Aorta (tissue), 5 donors: Measurements from ENCODE around the gene MFSD6. TPM values are rescaled to one million over a fixed set of nuclear protein-coding genes. Genes with fewer than 3 reads are reported as not detected.
"Not testable (repeated sequence)": the region's sequence is repeated elsewhere in the genome, so short reads cannot be mapped to it uniquely, and the experiment has no call there.

Source experiments
- ATAC-seq: fragments of 200-7000 bp; cut with Tn5 transposase; one replicate; pipeline ENCODE4 v1.9.1; 2022; ENCODE audit warnings: moderate library complexity; ENCODE audit not compliant: low FRiP score
- DNase-seq, 2 donors: peaks; one replicate each; pipeline ENCODE4 v3.0.0-alpha.2; 2020
- H3K27ac ChIP-seq, 2 donors: one replicate each; pipeline ENCODE4 v1.5.1; 2013; ENCODE audit warnings: low read length in 2 of 2, mild to moderate bottlenecking in 2 of 2, moderate library complexity in 2 of 2, control low read depth in 1 of 2, inconsistent platforms in 1 of 2, low read depth in 1 of 2
- H3K27me3 ChIP-seq, 2 donors: one replicate each; pipeline ENCODE4 v1.6.1; 2013; ENCODE audit warnings: control low read depth in 1 of 2, low read length in 1 of 2, mild to moderate bottlenecking in 1 of 2, moderate library complexity in 1 of 2; ENCODE audit not compliant: insufficient read depth in 2 of 2, control insufficient read depth in 1 of 2
- H3K36me3 ChIP-seq, 2 donors: one replicate each; pipeline ENCODE4 v1.6.1; 2013; ENCODE audit warnings: control low read depth in 1 of 2, low read length in 1 of 2, mild to moderate bottlenecking in 1 of 2; ENCODE audit not compliant: insufficient read depth in 2 of 2, control insufficient read depth in 1 of 2
- H3K4me1 ChIP-seq, 2 donors: one replicate each; pipeline ENCODE4 v1.6.1; 2013; ENCODE audit warnings: low read length in 2 of 2, control low read depth in 1 of 2, mild to moderate bottlenecking in 1 of 2, moderate library complexity in 1 of 2; ENCODE audit not compliant: insufficient read depth in 2 of 2, control insufficient read depth in 1 of 2
- H3K4me3 ChIP-seq, 2 donors: one replicate each; pipeline ENCODE4 v1.5.1; 2013; ENCODE audit warnings: low read length in 2 of 2, control low read depth in 1 of 2, mild to moderate bottlenecking in 1 of 2
- H3K9me3 ChIP-seq: one replicate; pipeline ENCODE4 v1.6.1; 2013; ENCODE audit warnings: mild to moderate bottlenecking, low read length; ENCODE audit not compliant: control insufficient read depth
- WGBS, 2 donors: extraction: QIAGEN DNeasy Blood & Tissue Kit; methylation state at CpG; one replicate each; pipeline ENCODE4 v1.1.7; 2013; 5-methylcytosine and 5-hydroxymethylcytosine counted together
- intact Hi-C, 2 donors: fragments of 100-400 bp; cut with DNase I; formaldehyde crosslinking; loops; one replicate each; pipeline versions ENCODE4 v1.14.2 to v1.15.0; 2022
- polyA plus RNA-seq, 2 donors: library from polyadenylated mRNA; stranded (reverse); fragments of 200-250 nt; gene quantifications; one replicate each; pipeline ENCODE4 v1.2.3, GENCODE V29; 2013
- total RNA-seq, 2 donors: library from RNA; stranded (reverse); fragmentation: NEBNext Ultra II Directional; extraction: Animal tissue kit (Norgen Biotek cat#: 25700); gene quantifications; one replicate each; pipeline ENCODE4 v1.2.1, GENCODE V29; 2021
- donor health status: healthy with polysubstance abuse.
- donor health status: Bipolar disorder and iron deficiency.
- donor health status: DM: no; HTN: no; CAD: no.
- donor health status: DM: no; HTN: no; CAD: no.
- donor health status: DM: yes; HTN: yes; CAD: no.

Gene MFSD6
- total and polyA plus RNA-seq, 4 donors: 10.1 to 21.5 (median 16.8) TPM

GRCh38 chr2:190460487-190460886 lies 52.3 kb downstream of the MFSD6 start:
- intact Hi-C loops: no loop called here
- ATAC-seq (no peak), DNase-seq (no peak)
- Histone ChIP-seq H3K4me1 (no peaks in the 10 kb centered on the region), H3K27me3 (no peaks in the 10 kb centered on the region), H3K36me3 (peaks cover 0 to 2% of the 10 kb centered on the region in 2 donors), H3K9me3 (no peaks in the 10 kb centered on the region), H3K4me3 (no peak overlapping the region), H3K27ac (no peak overlapping the region)
- 90 to 97% methylated on average over 5 of the region's 5 CpGs for WGBS, 2 donors

- ATAC-seq: no peak
- whole genome bisulfite sequencing, 2 donors: 95 to 98% methylated on average over 2 of the region's 2 CpGs
- H3K9me3 ChIP-seq: no peaks in the 10 kb centered on the region
These were observed 54.0 kb downstream of the MFSD6 start for GRCh38 chr2:190462181-190462580.

GRCh38 chr2:190462611-190463010 lies 54.5 kb downstream of the MFSD6 start:
- intact Hi-C loops: no loop called here
- H3K27me3 ChIP-seq: no peaks in the 10 kb centered on the region
- ATAC-seq (no peak), DNase-seq (no peak)
- WGBS, 2 donors: 96 to 99% methylated on average over 1 of the region's 1 CpG
- H3K4me1 ChIP-seq: peaks cover 0 to 3% of the 10 kb centered on the region in 2 donors
- no peak overlapping the region for H3K4me3 ChIP-seq
- H3K9me3 ChIP-seq: no peaks in the 10 kb centered on the region
- no peak overlapping the region for H3K27ac ChIP-seq
- H3K36me3 ChIP-seq: peaks cover 0 to 2% of the 10 kb centered on the region in 2 donors

More at GRCh38 chr2:190462181-190462580, 54.0 kb downstream of the MFSD6 start:
- intact Hi-C loops: no loop called here
- Histone ChIP-seq H3K27ac (no peak overlapping the region), H3K4me3 (no peak overlapping the region), H3K4me1 (peaks cover 0 to 1% of the 10 kb centered on the region in 2 donors), H3K36me3 (peaks cover 0 to 2% of the 10 kb centered on the region in 2 donors), H3K27me3 (no peaks in the 10 kb centered on the region)
- DNase-seq: no peak

- H3K27me3 ChIP-seq: no peaks in the 10 kb centered on the region
- H3K4me1 ChIP-seq: peaks cover 2 to 3% of the 10 kb centered on the region in 2 donors
- peaks cover 0 to 2% of the 10 kb centered on the region in 2 donors for H3K36me3 ChIP-seq
- no peak overlapping the region for H3K27ac ChIP-seq
- H3K9me3 ChIP-seq: no peaks in the 10 kb centered on the region
- ATAC-seq: no peak
- WGBS, 2 donors: 83 to 90% methylated on average over 2 of the region's 2 CpGs
- no peak overlapping the region for H3K4me3 ChIP-seq
- DNase-seq: no peak
- intact Hi-C loops: no loop called here
These were observed 56.9 kb downstream of the MFSD6 start for GRCh38 chr2:190465060-190465459.

GRCh38 chr2:190466819-190467446 lies 58.8 kb downstream of the MFSD6 start:
- intact Hi-C loops: no loop called here
- peaks cover 2 to 3% of the 10 kb centered on the region in 2 donors for H3K4me1 ChIP-seq

GRCh38 chr2:190467575-190468083 lies 59.5 kb downstream of the MFSD6 start:
- H3K27ac ChIP-seq: peak overlapping the region; percentile 51 to 57
- WGBS, 2 donors: 3 to 8% methylated on average over 5 of the region's 5 CpGs
- H3K9me3 ChIP-seq: no peaks in the 10 kb centered on the region
- H3K4me3 ChIP-seq: no peak overlapping the region
- peak in 1 of 2 donors; percentile 52 for DNase-seq
- no peak for ATAC-seq
- H3K4me1 ChIP-seq: peaks cover 2 to 3% of the 10 kb centered on the region in 2 donors
- H3K27me3 ChIP-seq: no peaks in the 10 kb centered on the region
- H3K36me3 ChIP-seq: peaks cover 0 to 3% of the 10 kb centered on the region in 2 donors
- intact Hi-C loops: no loop called here

More at GRCh38 chr2:190466819-190467446, 58.8 kb downstream of the MFSD6 start:
- H3K27me3 ChIP-seq: no peaks in the 10 kb centered on the region
- peak overlapping the region in 1 of 2 donors; percentile 36 for H3K27ac ChIP-seq
- DNase-seq (no peak), ATAC-seq (no peak)
- no peaks in the 10 kb centered on the region for H3K9me3 ChIP-seq
- WGBS, 2 donors: 43% methylated on average over 5 of the region's 5 CpGs
- no peak overlapping the region for H3K4me3 ChIP-seq
- H3K36me3 ChIP-seq: peaks cover 0 to 4% of the 10 kb centered on the region in 2 donors

- H3K9me3 ChIP-seq, DNase-seq, ATAC-seq, H3K4me3 ChIP-seq, H3K4me1 ChIP-seq, H3K27ac ChIP-seq, intact Hi-C loops, H3K27me3 ChIP-seq, H3K36me3 ChIP-seq: not testable (repeated sequence)
- 86 to 92% methylated on average over 1 of the region's 1 CpG for WGBS, 2 donors
These were observed 60.2 kb downstream of the MFSD6 start for GRCh38 chr2:190468354-190468753.

- ATAC-seq (peak; percentile 84), DNase-seq (peak in 1 of 2 donors; percentile 70)
- no peaks in the 10 kb centered on the region for H3K9me3 ChIP-seq
- intact Hi-C loops: no loop called here
- peaks cover 2 to 3% of the 10 kb centered on the region in 2 donors for H3K4me1 ChIP-seq
- peaks cover 0 to 3% of the 10 kb centered on the region in 2 donors for H3K36me3 ChIP-seq
- WGBS, 2 donors: 11% methylated on average over 4 of the region's 4 CpGs
- peak overlapping the region; percentile 43 to 57 for H3K27ac ChIP-seq
- no peaks in the 10 kb centered on the region for H3K27me3 ChIP-seq
- no peak overlapping the region for H3K4me3 ChIP-seq
These were observed 60.8 kb downstream of the MFSD6 start for GRCh38 chr2:190468814-190469569.
